Fibroblast of mammary gland (primary cell): Measurements from ENCODE around the gene DMAC2.
"Not testable (repeated sequence)": the region's sequence is repeated elsewhere in the genome, so short reads cannot be mapped to it uniquely, and the experiment has no call there.

ENCODE experiments used
- DNase-seq: peaks from one replicate; pipeline ENCODE4 v3.0.0-alpha.2; 2010; ENCODE audit warnings: low read depth
- H3K4me3 ChIP-seq: 2 replicates; pipeline ENCODE4 v1.5.1; 2011; ENCODE audit warnings: low read depth, mild to moderate bottlenecking, low read length, moderate library complexity; ENCODE audit not compliant: control insufficient read depth
- CTCF ChIP-seq: conservative IDR thresholded peaks from 2 replicates; pipeline ENCODE4 v1.5.1; 2011; ENCODE audit warnings: low read depth, low read length, inconsistent platforms; ENCODE audit not compliant: control insufficient read depth, insufficient read depth

The DMAC2 gene

GRCh38 chr19:41386442-41386841 lies 53.3 kb downstream of the DMAC2 start:
- H3K4me3 ChIP-seq, result no peak overlapping the region
- DNase-seq, result peak; percentile 66
- TF ChIP-seq CTCF, result no peak

DNA sequence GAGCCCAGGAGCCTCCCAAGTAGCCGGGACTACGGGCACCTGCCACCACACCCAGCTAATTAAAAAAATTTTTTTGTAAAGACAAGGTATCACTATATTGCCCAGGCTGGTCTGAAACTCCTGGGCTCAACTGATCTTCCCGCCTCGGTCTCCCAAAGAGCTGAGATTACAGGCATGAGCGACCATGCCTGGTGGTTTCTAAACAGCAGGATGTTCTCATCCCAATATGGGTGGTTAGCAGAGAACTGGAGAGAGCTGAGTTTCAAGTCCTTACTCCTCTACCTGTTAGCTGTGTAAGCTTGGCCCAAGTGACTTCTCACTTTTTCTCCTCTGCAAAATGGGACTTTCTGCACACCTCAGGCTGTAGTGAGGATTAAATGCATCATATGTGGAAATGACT lies 55.4 kb downstream of the DMAC2 start:
- TF ChIP-seq CTCF, result no peak
- no peak overlapping the region for H3K4me3 ChIP-seq
- no peak for DNase-seq

DNA sequence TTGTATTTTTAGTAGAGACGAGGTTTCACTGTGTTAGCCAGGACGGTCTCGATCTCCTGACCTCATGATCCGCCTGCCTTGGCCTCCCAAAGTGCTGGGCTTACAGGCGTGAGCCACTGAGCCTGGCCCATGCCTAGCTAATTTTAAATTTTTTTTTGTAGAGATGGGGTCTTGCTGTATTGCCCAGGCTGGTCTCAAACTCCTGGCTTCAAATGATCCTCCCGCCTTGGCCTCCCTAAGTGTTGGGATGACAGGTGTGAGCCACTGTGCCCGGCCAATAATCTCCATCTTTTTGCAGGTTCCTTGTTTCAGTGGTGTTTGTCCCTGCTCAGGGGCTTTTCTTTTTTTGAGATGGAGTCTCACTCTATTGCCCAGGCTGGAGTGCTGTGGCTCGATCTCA lies 58.2 kb downstream of the DMAC2 start:
- DNase-seq, H3K4me3 ChIP-seq: not testable (repeated sequence)
